Measurements from ENCODE around the gene OR5H14.
"Not testable (repeated sequence)": the region's sequence is repeated elsewhere in the genome, so short reads cannot be mapped to it uniquely, and the experiment has no call there.

DNA sequence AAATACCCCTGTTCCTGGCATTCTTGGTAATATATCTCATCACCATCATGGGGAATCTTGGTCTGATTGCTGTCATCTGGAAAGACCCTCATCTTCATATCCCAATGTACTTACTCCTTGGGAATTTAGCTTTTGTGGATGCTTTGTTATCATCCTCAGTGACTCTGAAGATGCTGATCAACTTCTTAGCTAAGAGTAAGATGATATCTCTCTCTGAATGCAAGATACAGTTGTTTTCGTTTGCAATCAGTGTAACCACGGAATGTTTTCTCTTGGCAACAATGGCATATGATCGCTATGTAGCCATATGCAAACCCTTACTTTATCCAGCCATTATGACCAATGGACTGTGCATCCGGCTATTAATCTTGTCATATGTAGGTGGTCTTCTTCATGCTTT is 2.2 kb downstream of the OR5H14 start:
- not testable (repeated sequence) for TF ChIP-seq RARB (CRISPR knock-in tag; IDR thresholded peaks at IDR 0.05); OSR1 (CRISPR knock-in tag; IDR thresholded peaks at IDR 0.05); ZFP3 (CRISPR knock-in tag; IDR thresholded peaks at IDR 0.05); ISL1 (CRISPR knock-in tag; IDR thresholded peaks at IDR 0.05); PPARA (CRISPR knock-in tag; IDR thresholded peaks at IDR 0.05; ENCODE audit: borderline replicate concordance); ARNTL (CRISPR knock-in tag; IDR thresholded peaks at IDR 0.05; ENCODE audit: borderline replicate concordance, low read depth); ZC3H10 (CRISPR knock-in tag; IDR thresholded peaks at IDR 0.05)
- TF ChIP-seq, protein P1, sequence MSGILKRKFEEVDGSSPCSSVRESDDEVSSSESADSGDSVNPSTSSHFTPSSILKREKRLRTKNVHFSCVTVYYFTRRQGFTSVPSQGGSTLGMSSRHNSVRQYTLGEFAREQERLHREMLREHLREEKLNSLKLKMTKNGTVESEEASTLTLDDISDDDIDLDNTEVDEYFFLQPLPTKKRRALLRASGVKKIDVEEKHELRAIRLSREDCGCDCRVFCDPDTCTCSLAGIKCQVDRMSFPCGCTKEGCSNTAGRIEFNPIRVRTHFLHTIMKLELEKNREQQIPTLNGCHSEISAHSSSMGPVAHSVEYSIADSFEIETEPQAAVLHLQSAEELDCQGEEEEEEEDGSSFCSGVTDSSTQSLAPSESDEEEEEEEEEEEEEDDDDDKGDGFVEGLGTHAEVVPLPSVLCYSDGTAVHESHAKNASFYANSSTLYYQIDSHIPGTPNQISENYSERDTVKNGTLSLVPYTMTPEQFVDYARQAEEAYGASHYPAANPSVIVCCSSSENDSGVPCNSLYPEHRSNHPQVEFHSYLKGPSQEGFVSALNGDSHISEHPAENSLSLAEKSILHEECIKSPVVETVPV (CRISPR knock-in tag; IDR thresholded peaks at IDR 0.05): not testable (repeated sequence)
- TF ChIP-seq, protein P2, sequence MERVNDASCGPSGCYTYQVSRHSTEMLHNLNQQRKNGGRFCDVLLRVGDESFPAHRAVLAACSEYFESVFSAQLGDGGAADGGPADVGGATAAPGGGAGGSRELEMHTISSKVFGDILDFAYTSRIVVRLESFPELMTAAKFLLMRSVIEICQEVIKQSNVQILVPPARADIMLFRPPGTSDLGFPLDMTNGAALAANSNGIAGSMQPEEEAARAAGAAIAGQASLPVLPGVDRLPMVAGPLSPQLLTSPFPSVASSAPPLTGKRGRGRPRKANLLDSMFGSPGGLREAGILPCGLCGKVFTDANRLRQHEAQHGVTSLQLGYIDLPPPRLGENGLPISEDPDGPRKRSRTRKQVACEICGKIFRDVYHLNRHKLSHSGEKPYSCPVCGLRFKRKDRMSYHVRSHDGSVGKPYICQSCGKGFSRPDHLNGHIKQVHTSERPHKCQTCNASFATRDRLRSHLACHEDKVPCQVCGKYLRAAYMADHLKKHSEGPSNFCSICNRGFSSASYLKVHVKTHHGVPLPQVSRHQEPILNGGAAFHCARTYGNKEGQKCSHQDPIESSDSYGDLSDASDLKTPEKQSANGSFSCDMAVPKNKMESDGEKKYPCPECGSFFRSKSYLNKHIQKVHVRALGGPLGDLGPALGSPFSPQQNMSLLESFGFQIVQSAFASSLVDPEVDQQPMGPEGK (CRISPR knock-in tag; IDR thresholded peaks at IDR 0.05; ENCODE audit: borderline replicate concordance): not testable (repeated sequence)
- TF ChIP-seq, protein P3, sequence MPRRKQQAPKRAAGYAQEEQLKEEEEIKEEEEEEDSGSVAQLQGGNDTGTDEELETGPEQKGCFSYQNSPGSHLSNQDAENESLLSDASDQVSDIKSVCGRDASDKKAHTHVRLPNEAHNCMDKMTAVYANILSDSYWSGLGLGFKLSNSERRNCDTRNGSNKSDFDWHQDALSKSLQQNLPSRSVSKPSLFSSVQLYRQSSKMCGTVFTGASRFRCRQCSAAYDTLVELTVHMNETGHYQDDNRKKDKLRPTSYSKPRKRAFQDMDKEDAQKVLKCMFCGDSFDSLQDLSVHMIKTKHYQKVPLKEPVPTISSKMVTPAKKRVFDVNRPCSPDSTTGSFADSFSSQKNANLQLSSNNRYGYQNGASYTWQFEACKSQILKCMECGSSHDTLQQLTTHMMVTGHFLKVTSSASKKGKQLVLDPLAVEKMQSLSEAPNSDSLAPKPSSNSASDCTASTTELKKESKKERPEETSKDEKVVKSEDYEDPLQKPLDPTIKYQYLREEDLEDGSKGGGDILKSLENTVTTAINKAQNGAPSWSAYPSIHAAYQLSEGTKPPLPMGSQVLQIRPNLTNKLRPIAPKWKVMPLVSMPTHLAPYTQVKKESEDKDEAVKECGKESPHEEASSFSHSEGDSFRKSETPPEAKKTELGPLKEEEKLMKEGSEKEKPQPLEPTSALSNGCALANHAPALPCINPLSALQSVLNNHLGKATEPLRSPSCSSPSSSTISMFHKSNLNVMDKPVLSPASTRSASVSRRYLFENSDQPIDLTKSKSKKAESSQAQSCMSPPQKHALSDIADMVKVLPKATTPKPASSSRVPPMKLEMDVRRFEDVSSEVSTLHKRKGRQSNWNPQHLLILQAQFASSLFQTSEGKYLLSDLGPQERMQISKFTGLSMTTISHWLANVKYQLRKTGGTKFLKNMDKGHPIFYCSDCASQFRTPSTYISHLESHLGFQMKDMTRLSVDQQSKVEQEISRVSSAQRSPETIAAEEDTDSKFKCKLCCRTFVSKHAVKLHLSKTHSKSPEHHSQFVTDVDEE (CRISPR knock-in tag; IDR thresholded peaks at IDR 0.05): not testable (repeated sequence)
